ENCODE results near the gene KAT2B.

GRCh38 chr3:20071175-20071574 is 30.9 kb downstream of the KAT2B start:
- no peak for TF ChIP-seq CTCF (IDR thresholded peaks at IDR 0.05; ENCODE audit: poor library complexity, severe bottlenecking)
- TF ChIP-seq EP300 (conservative IDR thresholded peaks at IDR 0.05; ENCODE audit: poor library complexity, severe bottlenecking), result no peak
- no peak for TF ChIP-seq EZH2 (IDR thresholded peaks at IDR 0.05; ENCODE audit: borderline replicate concordance, insufficient read depth, low read length, poor library complexity, severe bottlenecking)
- TF ChIP-seq RAD21 (conservative IDR thresholded peaks at IDR 0.05), result no peak
- TF ChIP-seq REST (IDR thresholded peaks at IDR 0.05; ENCODE audit: borderline replicate concordance), result no peak
- TF ChIP-seq MXI1 (conservative IDR thresholded peaks at IDR 0.05; ENCODE audit: poor library complexity, severe bottlenecking), result no peak
- no peak for TF ChIP-seq TAF1 (IDR thresholded peaks at IDR 0.05; ENCODE audit: low read depth)
- TF ChIP-seq POLR2AphosphoS5 (IDR thresholded peaks at IDR 0.05), result no peak
- TF ChIP-seq SMC3 (conservative IDR thresholded peaks at IDR 0.05; ENCODE audit: poor library complexity), result no peak

Measured in neural cell (in vitro differentiated cells).